HepG2 (cell line): ENCODE data around the gene GALNT10. TPM values are rescaled to one million over a fixed set of nuclear protein-coding genes. Genes with fewer than 3 reads are reported as not detected.

ENCODE experiments used
- ATF1 ChIP-seq: IDR thresholded peaks from 2 replicates; pipeline ENCODE4 v1.6.1; 2016; ENCODE audit warnings: mild to moderate bottlenecking, control low read depth
- DPF2 ChIP-seq: sonication (generic); formaldehyde crosslinking; IDR thresholded peaks from 2 replicates; pipeline ENCODE4 v1.4.0; 2020; ENCODE audit warnings: mild to moderate bottlenecking, low read depth, missing genetic modification reagents, borderline replicate concordance
- GTF2F1 ChIP-seq: fragments of 150-350 bp; IDR thresholded peaks from 2 replicates; pipeline ENCODE4 v1.6.1; 2014; ENCODE audit warnings: low read length
- HES4 ChIP-seq: sonication (generic); formaldehyde crosslinking; IDR thresholded peaks from 2 replicates; pipeline ENCODE4 v1.9.0; 2021; ENCODE audit warnings: mild to moderate bottlenecking, missing genetic modification reagents, borderline replicate concordance
- HNF1B ChIP-seq: sonication (generic); formaldehyde crosslinking; IDR thresholded peaks from 2 replicates; pipeline ENCODE4 v1.5.1; 2020; ENCODE audit warnings: mild to moderate bottlenecking, moderate library complexity, missing genetic modification reagents
- KDM3A ChIP-seq: IDR thresholded peaks from 2 replicates; pipeline ENCODE4 v1.6.1; 2018; ENCODE audit warnings: low read depth, missing compliant biosample characterization
- LCORL ChIP-seq, 2 experiments: fragments of 450-650 bp in 1 of 2; sonication (generic) in 1 of 2; formaldehyde crosslinking in 1 of 2; IDR thresholded peaks; 2 replicates each; pipeline versions ENCODE4 v1.5.0 to v1.6.1; 2017 to 2020; ENCODE audit warnings: antibody characterized with exemption in 1 of 2, missing genetic modification reagents in 1 of 2
- MAF1 ChIP-seq: sonication (generic); formaldehyde crosslinking; IDR thresholded peaks from 2 replicates; pipeline ENCODE4 v1.5.0; 2020; ENCODE audit warnings: missing genetic modification reagents, borderline replicate concordance
- MAFK ChIP-seq, 2 experiments: IDR thresholded peaks in 1 of 2; conservative IDR thresholded peaks in 1 of 2; 2 replicates each; pipeline ENCODE4 v1.6.1; 2011; ENCODE audit warnings: improper control_type of control experiment in 2 of 2, low read length in 2 of 2
- NFE2L1 ChIP-seq: sonication (generic); formaldehyde crosslinking; IDR thresholded peaks from 2 replicates; pipeline ENCODE4 v1.4.0; 2020; ENCODE audit warnings: missing genetic modification reagents, mild to moderate bottlenecking, borderline replicate concordance
- PATZ1 ChIP-seq: sonication (generic); formaldehyde crosslinking; IDR thresholded peaks from 2 replicates; pipeline ENCODE4 v1.4.0; 2020; ENCODE audit warnings: missing genetic modification reagents
- RBM22 ChIP-seq: fragments of 200-400 bp; formaldehyde crosslinking; optimal IDR thresholded peaks from 2 replicates; pipeline ENCODE3; 2017; ENCODE audit warnings: mild to moderate bottlenecking, low read length, moderate library complexity
- SIN3B ChIP-seq: fragments of 150-350 bp; IDR thresholded peaks from 2 replicates; pipeline ENCODE4 v1.6.1; 2014; ENCODE audit warnings: low read length
- SMAD3 ChIP-seq: sonication (generic); formaldehyde crosslinking; IDR thresholded peaks from 2 replicates; pipeline ENCODE4 v1.4.0; 2020; ENCODE audit warnings: missing genetic modification reagents
- SMYD3 ChIP-seq: sonication (generic); formaldehyde crosslinking; IDR thresholded peaks from 2 replicates; pipeline ENCODE4 v1.8.1; 2023; ENCODE audit warnings: mild to moderate bottlenecking, missing genetic modification reagents
- ZBED4 ChIP-seq: sonication (generic); formaldehyde crosslinking; IDR thresholded peaks from 2 replicates; pipeline ENCODE4 v1.4.0; 2020; ENCODE audit warnings: missing genetic modification reagents, borderline replicate concordance
- ZKSCAN5 ChIP-seq: sonication (generic); formaldehyde crosslinking; IDR thresholded peaks from 2 replicates; pipeline ENCODE4 v1.5.1; 2020; ENCODE audit warnings: mild to moderate bottlenecking, missing genetic modification reagents
- ZNF768 ChIP-seq: sonication (generic); formaldehyde crosslinking; IDR thresholded peaks from 2 replicates; pipeline ENCODE4 v1.4.0; 2020; ENCODE audit warnings: missing genetic modification reagents
- ZSCAN21 ChIP-seq: sonication (generic); formaldehyde crosslinking; IDR thresholded peaks from 2 replicates; pipeline ENCODE4 v1.8.0; 2022; ENCODE audit warnings: mild to moderate bottlenecking, missing genetic modification reagents, moderate library complexity, borderline replicate concordance
- ZSCAN31 ChIP-seq: sonication (generic); formaldehyde crosslinking; IDR thresholded peaks from 2 replicates; pipeline ENCODE4 v1.5.0; 2020; ENCODE audit warnings: low read depth, mild to moderate bottlenecking, missing genetic modification reagents
- polyA plus RNA-seq, 8 experiments: library from polyadenylated mRNA; depleted of rRNA in 3 of 8; stranded (reverse) in 7 of 8; unstranded in 1 of 8; fragments of >200 nt; fragmentation: Illumina TruSeq in 4 of 8; extraction: Trizol in 4 of 8; gene quantifications; 2 replicates each; pipeline versions ENCODE4 v1.2.1 to v1.2.3, GENCODE V29; 2011 to 2016; ENCODE audit warnings: low read depth in 4 of 8, missing spikeins in 1 of 8, mixed read lengths in 1 of 8; ENCODE audit not compliant: insufficient read depth in 1 of 8
- total RNA-seq, 5 experiments: library from RNA; depleted of rRNA; stranded (reverse); fragments of >200 nt; fragmentation: Illumina TruSeq; extraction: Trizol; gene quantifications; 2 replicates each; pipeline ENCODE4 v1.2.3, GENCODE V29; 2016; ENCODE audit warnings: low read depth in 1 of 5

Gene GALNT10
- total and polyA plus RNA-seq, 2 of the 13 experiments (the other 11 are each of a cell fraction or from before 2014, with no cell fraction given) = 8.1 to 11.2 TPM

- TF ChIP-seq ZBED4 (CRISPR knock-in tag) = no peak
- no peak for TF ChIP-seq MAF1 (CRISPR knock-in tag)
- peak; percentile 64; the same call in 1 of the 2 replicates for TF ChIP-seq ZNF768 (CRISPR knock-in tag)
- TF ChIP-seq HNF1B (CRISPR knock-in tag) = no peak
- TF ChIP-seq ZSCAN31 = peak; percentile 29; the same call in 1 of the 2 replicates
- TF ChIP-seq KDM3A = 0 out of 2 replicates have a peak, but pooled peaks have one; percentile 39
- TF ChIP-seq ZSCAN21 = no peak
- no peak for TF ChIP-seq SMAD3 (CRISPR knock-in tag)
- TF ChIP-seq LCORL (IDR thresholded peaks at IDR 0.05) = no peak
- TF ChIP-seq LCORL (CRISPR knock-in tag; IDR thresholded peaks at IDR 0.05) = no peak
- TF ChIP-seq PATZ1 (CRISPR knock-in tag) = no peak
- TF ChIP-seq GTF2F1 = no peak
- TF ChIP-seq RBM22 = no peak
- no peak for TF ChIP-seq SIN3B
- no peak for TF ChIP-seq MAFK (conservative IDR thresholded peaks at IDR 0.05 in 1 of 2, IDR thresholded peaks at IDR 0.05 in 1 of 2; ENCODE audit: low read length in 2 of 2)
- no peak for TF ChIP-seq ATF1 (CRISPR knock-in tag)
- no peak for TF ChIP-seq HES4 (CRISPR knock-in tag)
- 0 out of 2 replicates have a peak, but pooled peaks have one; percentile 27 for TF ChIP-seq NFE2L1 (CRISPR knock-in tag)
- TF ChIP-seq SMYD3 (CRISPR knock-in tag) = no peak
- no peak for TF ChIP-seq ZKSCAN5 (CRISPR knock-in tag)
- TF ChIP-seq DPF2 (CRISPR knock-in tag) = no peak
Observed at GRCh38 chr5:154189819-154190594, 526 bp upstream of the GALNT10 start (continued).
